ENCODE results near the gene SLC7A7.
"Not testable (repeated sequence)": the region's sequence is repeated elsewhere in the genome, so short reads cannot be mapped to it uniquely, and the experiment has no call there.

Gene SLC7A7

DNA sequence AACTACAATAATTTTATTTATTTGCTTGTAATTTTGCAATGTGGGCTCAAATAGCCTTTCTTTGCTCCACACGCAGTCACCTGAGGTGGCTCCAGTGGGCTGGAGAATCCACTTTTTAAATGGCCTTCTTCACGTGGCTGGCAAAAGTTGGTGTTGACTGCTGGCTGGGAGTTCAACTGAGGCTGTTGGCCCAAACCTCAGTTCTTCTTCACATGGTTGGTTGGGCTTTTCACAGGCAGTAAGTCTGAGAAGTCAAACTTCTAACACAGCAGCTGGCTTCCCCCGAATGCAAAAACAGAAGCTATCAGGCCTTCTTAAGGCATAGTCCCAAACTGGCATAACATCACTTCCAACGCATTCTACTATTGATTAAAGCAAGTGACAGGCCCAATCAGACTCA, 50.9 kb downstream of the SLC7A7 start:
- in situ Hi-C loops (cut with MboI; ENCODE audit: low sequenced_read_pairs): no loop called here

DNA sequence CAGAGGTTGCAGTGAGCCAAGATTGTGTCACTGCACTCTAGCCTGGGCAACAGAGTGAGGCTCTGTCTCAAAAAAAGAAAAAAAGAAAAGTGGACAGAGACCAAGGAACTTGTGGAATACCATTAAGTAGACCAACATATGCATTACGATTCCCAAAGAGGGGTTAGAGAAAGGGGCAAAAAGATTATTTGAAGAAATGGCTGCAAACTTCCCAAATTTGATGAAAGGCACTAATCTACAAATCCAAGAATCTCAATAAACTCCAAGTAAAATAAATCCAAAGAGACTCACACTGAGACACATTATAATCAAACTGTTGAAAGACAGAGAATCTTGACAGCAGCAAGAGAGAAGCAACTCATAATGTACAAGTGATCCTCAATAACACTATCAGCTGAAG, 53.5 kb downstream of the SLC7A7 start:
- in situ Hi-C loops (cut with MboI; ENCODE audit: low sequenced_read_pairs): no loop called here

DNA sequence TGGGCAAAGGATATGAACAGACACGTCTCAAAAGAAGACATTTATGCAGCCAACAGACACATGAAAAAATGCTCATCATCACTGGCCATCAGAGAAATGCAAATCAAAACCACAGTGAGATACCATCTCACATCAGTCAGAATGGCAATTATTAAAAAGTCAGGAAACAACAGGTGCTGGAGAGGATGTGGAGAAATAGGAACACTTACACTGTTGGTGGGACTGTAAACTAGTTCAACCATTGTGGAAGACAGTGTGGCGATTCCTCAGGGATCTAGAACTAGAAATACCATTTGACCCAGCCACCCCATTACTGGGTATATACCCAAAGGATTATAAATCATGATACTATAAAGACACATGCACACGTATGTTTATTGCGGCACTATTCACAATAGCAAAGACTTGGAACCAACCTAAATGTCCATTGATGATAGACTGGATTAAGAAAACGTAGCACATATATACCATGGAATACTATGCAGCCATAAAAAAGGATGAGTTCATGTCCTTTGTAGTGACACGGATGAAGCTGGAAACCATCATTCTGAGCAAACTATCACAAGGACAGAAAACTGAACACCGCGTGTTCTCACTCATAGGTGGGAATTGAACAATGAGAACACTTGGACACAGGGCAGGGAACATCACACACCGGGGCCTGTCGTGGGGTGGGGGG, 57.1 kb downstream of the SLC7A7 start:
- in situ Hi-C loops (cut with MboI; ENCODE audit: low sequenced_read_pairs): not testable (repeated sequence)

- in situ Hi-C loops (cut with MboI; ENCODE audit: low sequenced_read_pairs): no loop called here
Measured at GRCh38 chr14:22753586-22753985, 61.6 kb downstream of the SLC7A7 start.

- in situ Hi-C loops (cut with MboI; ENCODE audit: low sequenced_read_pairs): no loop called here
Measured at GRCh38 chr14:22752422-22752821, 62.8 kb downstream of the SLC7A7 start.

DNA sequence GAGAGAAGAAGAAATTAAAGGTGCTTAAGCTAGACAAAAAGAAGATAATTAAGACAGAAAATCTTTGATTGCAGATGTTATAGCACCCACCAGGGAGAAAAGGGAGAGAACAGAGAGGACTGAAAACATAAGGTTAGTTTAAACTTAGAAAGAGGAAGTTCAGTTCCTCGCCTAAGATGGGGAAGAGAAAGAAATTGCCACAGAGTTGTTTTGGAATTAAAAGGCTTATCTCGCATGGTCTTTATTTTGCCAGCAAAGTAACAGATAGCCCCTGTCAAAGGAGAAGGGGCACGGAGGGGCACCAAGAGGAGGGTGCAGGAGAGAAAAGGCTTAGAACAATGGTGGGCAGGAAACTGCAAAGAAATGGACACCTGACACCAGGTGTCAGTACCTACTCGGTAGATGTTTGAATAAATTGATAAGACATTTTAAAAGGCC, 66.6 kb downstream of the SLC7A7 start:
- in situ Hi-C loops (cut with MboI; ENCODE audit: low sequenced_read_pairs): no loop called here

DNA sequence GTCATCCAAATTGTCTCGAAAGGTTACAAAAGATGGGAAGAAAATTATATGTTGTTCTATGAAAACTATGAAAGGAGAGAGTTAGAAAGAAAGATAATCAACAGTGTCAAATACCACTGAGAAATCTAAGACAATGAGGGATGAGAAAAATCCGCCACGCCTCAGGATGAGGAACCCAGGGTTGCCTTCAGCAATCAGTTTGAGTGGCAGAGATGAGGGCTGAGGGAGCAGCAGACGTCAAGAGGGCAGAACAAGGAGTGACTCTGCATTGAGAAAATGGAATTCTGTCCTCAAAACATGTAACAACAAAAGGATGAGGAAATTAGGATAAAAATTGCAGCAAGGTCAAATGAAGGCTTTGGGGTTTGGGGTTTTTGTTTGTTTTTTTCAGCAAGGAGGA, 67.0 kb downstream of the SLC7A7 start:
- in situ Hi-C loops (cut with MboI; ENCODE audit: low sequenced_read_pairs): no loop called here

DNA sequence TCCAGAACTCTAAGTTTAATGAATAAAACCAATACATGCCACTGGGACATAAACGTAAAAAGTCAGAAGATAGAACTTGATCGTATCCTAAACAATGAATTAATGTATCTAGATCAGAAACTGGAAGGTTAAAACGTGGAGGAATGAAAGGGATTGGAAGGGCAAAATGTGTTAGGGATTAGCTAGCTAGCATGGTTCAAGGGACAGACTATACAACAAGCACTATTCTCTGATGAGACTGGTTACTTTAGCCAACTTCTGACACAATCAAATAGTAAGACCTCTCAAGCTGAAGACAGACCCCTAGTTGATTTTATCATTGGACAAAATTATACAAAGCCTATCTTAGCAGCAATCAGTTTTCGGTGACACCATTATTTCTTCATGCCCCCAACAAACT, 67.5 kb downstream of the SLC7A7 start:
- in situ Hi-C loops (cut with MboI; ENCODE audit: low sequenced_read_pairs): no loop called here

DNA sequence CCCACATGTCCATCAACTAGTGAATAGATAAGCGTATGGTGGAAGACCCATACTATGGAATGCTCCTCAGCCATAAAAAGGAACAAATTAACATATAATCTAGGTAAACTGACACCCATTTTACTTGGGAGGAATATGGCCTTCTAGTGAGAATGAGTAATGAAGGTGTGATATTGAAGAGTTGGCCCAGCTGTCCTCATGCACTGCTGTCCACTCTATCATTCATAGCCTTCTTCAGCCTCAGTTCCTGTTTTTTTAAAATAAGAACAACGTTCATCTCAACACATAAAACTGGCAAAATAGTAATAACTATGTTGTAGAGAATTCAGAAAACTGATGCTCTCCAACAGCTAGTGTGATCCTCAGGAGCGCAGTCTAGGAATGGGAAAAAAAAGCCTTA, 75.2 kb downstream of the SLC7A7 start:
- in situ Hi-C loops (cut with MboI; ENCODE audit: low sequenced_read_pairs): no loop called here

DNA sequence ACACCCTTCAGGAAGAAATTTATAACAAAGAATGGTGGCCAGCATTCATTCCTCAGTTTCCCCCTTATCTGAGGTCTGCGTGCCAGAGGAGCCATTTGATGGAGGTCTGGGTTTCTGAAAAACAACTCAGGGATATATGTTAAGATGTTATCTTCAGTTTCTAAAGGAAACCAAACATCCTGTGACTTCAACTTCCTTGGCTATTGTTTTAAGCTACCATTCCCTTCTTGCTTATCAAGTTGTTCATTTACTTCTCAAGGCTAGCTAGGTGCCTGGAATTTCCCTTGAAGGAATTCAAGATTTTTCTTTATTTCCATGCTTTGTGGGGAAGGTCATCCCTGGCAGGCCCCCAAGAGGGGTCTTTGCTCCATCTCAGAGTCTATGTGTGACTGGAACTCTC, 75.8 kb downstream of the SLC7A7 start:
- in situ Hi-C loops (cut with MboI; ENCODE audit: low sequenced_read_pairs): no loop called here

DNA sequence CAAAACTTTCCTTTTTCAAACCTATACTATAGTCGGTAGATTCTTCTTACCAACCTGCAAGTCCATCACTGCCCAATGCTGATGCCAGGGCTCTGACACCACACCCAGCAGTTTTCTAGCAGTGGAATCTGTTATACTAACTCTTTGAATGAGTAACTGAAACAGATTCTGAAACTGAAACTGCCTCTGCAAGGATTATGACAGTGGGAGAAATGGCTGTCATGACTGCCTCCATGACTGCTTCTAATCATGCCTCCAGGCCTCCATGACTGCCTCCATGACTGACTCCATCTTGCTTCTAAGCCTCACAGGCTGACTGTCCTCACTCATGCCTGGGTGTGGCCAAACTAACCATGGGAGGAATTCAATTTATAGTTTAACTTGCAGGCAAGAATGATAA, 78.2 kb downstream of the SLC7A7 start:
- in situ Hi-C loops (cut with MboI; ENCODE audit: low sequenced_read_pairs): no loop called here

DNA sequence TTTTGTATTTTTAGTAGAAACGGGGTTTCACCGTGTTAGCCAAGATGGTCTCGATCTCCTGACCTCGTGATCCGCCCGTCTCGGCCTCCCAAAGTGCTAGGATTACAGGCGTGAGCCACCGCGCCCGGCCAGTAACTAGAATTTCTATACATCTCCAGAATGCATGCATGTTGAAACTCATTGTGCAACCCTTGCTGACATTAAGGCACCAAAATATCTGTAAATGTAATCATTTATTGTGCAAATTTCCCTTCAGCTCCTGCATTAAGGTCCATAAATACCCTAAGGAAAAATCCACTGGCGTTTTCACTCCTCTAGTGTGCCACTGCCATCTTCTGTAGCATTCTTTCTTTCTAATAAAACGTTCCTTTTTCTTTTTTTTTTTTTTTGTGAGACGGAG, 78.9 kb downstream of the SLC7A7 start:
- in situ Hi-C loops (cut with MboI; ENCODE audit: low sequenced_read_pairs): not testable (repeated sequence)

DNA sequence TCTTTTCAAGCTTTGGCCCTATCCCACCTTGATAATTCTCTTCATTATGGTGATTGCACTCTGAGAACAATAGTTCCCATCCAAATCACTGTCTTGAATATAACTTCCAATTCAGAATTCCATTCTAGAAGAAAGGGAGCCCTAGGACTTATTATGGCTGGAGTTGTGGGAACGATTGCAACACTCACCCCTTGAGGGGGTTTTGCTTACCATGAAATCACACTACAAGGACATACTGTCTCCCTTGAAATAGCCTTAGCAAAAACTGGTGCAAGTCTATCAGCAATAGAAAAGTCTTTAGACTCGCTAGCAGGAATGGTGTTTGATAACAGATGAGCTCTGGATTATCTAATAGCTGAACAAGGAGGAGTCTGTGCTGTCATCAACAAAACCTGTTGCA, 80.1 kb downstream of the SLC7A7 start:
- in situ Hi-C loops (cut with MboI; ENCODE audit: low sequenced_read_pairs): no loop called here

DNA sequence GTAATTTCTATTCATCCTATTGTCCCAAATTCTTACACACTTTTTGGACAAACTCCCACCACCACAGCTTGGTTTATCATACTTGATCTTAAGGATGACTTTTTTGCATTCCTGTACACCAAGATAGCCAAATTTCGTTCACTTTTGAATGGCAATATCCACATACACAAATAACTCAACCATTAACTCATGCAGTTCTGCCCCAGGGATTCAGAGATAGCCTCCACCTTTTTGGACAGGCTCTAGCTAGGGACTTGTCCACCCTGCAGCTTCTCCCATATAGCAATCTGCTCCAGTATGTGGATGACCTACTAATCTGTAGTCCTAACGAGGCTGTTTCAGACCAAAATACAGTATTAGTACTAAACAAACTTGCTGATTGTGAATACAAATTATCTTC, 81.4 kb downstream of the SLC7A7 start:
- in situ Hi-C loops (cut with MboI; ENCODE audit: low sequenced_read_pairs): no loop called here

- in situ Hi-C loops (cut with MboI; ENCODE audit: low sequenced_read_pairs): not testable (repeated sequence)
Measured at GRCh38 chr14:22732062-22732461, 83.2 kb downstream of the SLC7A7 start.

- in situ Hi-C loops (cut with MboI; ENCODE audit: low sequenced_read_pairs): no loop called here
Measured at GRCh38 chr14:22726012-22726411, 89.2 kb downstream of the SLC7A7 start.

- in situ Hi-C loops (cut with MboI; ENCODE audit: low sequenced_read_pairs): not testable (repeated sequence)
Measured at GRCh38 chr14:22725374-22725773, 89.9 kb downstream of the SLC7A7 start.

- in situ Hi-C loops (cut with MboI; ENCODE audit: low sequenced_read_pairs): not testable (repeated sequence)
Measured at GRCh38 chr14:22724847-22725246, 90.4 kb downstream of the SLC7A7 start.

- in situ Hi-C loops (cut with MboI; ENCODE audit: low sequenced_read_pairs): no loop called here
Measured at GRCh38 chr14:22723815-22724214, 91.4 kb downstream of the SLC7A7 start.

Data from hTERT RPE-1 (cell line).